ENCODE measurements around the gene ADAMTS6. TPM values are rescaled to one million over a fixed set of nuclear protein-coding genes. Genes with fewer than 3 reads are reported as not detected.
"Not testable (repeated sequence)": the region's sequence is repeated elsewhere in the genome, so short reads cannot be mapped to it uniquely, and the experiment has no call there.

Gene ADAMTS6
- total RNA-seq, 2 experiments from 2014 or later, result 1.1 to 1.9 TPM

- DNase-seq (no peak), ATAC-seq (no peak)
- no peaks in the 10 kb centered on the region for H3K27me3 Mint-ChIP-seq
- no peaks in the 10 kb centered on the region for H3K36me3 Mint-ChIP-seq (ENCODE audit: low read depth)
- no peak overlapping the region for H3K4me3 Mint-ChIP-seq
- ChIA-PET CTCF (no interaction called here), POLR2A (no interaction called here)
- H3K4me1 Mint-ChIP-seq (ENCODE audit: low read depth), result no peaks in the 10 kb centered on the region
- H3K9me3 Mint-ChIP-seq, result no peaks in the 10 kb centered on the region
- no peak for TF ChIP-seq CTCF (IDR thresholded peaks at IDR 0.05)
- H3K27ac Mint-ChIP-seq, result no peak overlapping the region
- intact Hi-C loops (cut with micrococcal nuclease), result no loop called here
These were observed 91.5 kb downstream of the ADAMTS6 start for GRCh38 chr5:65390208-65390607.

GRCh38 chr5:65383859-65384258, 97.9 kb downstream of the ADAMTS6 start:
- H3K9me3 Mint-ChIP-seq, result no peaks in the 10 kb centered on the region
- intact Hi-C loops (cut with micrococcal nuclease), result no loop called here
- H3K4me3 Mint-ChIP-seq, result no peak overlapping the region
- no peaks in the 10 kb centered on the region for H3K4me1 Mint-ChIP-seq (ENCODE audit: low read depth)
- no peak for DNase-seq
- ChIA-PET POLR2A (no interaction called here), CTCF (no interaction called here)
- ATAC-seq, result no peak
- no peaks in the 10 kb centered on the region for H3K27me3 Mint-ChIP-seq
- no peaks in the 10 kb centered on the region for H3K36me3 Mint-ChIP-seq (ENCODE audit: low read depth)
- no peak overlapping the region for H3K27ac Mint-ChIP-seq
- TF ChIP-seq CTCF (IDR thresholded peaks at IDR 0.05), result no peak

GRCh38 chr5:65382582-65382981, 99.1 kb downstream of the ADAMTS6 start:
- TF ChIP-seq CTCF (IDR thresholded peaks at IDR 0.05), result no peak
- no peak for ATAC-seq
- H3K36me3 Mint-ChIP-seq (ENCODE audit: low read depth), result no peaks in the 10 kb centered on the region
- CTCF ChIA-PET, result interaction anchor here (0.8 kb wide), 1 partner anchor 100 kb away, joined by 4 read pairs; no protein-coding TSS in a partner anchor
- intact Hi-C loops (cut with micrococcal nuclease), result no loop called here
- H3K9me3 Mint-ChIP-seq, result no peaks in the 10 kb centered on the region
- H3K4me1 Mint-ChIP-seq (ENCODE audit: low read depth), result no peaks in the 10 kb centered on the region
- H3K27me3 Mint-ChIP-seq, result no peaks in the 10 kb centered on the region
- no peak for DNase-seq
- no peak overlapping the region for H3K27ac Mint-ChIP-seq
- no peak overlapping the region for H3K4me3 Mint-ChIP-seq
- POLR2A ChIA-PET, result no interaction called here

- H3K36me3 Mint-ChIP-seq (ENCODE audit: low read depth); POLR2A ChIA-PET; H3K27me3 Mint-ChIP-seq; CTCF ChIA-PET; H3K4me1 Mint-ChIP-seq (ENCODE audit: low read depth); H3K9me3 Mint-ChIP-seq; ATAC-seq; DNase-seq; intact Hi-C loops (cut with micrococcal nuclease); H3K27ac Mint-ChIP-seq; H3K4me3 Mint-ChIP-seq: not testable (repeated sequence)
These were observed 111.2 kb downstream of the ADAMTS6 start for GRCh38 chr5:65370505-65370904.

GRCh38 chr5:65366655-65367054, 115.1 kb downstream of the ADAMTS6 start:
- intact Hi-C loops (cut with micrococcal nuclease), result no loop called here
- no peaks in the 10 kb centered on the region for H3K4me1 Mint-ChIP-seq (ENCODE audit: low read depth)
- ChIA-PET POLR2A (no interaction called here), CTCF (no interaction called here)
- no peaks in the 10 kb centered on the region for H3K36me3 Mint-ChIP-seq (ENCODE audit: low read depth)
- DNase-seq, result no peak
- H3K27me3 Mint-ChIP-seq, result no peaks in the 10 kb centered on the region
- H3K9me3 Mint-ChIP-seq, result no peaks in the 10 kb centered on the region
- no peak overlapping the region for H3K27ac Mint-ChIP-seq
- no peak overlapping the region for H3K4me3 Mint-ChIP-seq
- TF ChIP-seq CTCF (IDR thresholded peaks at IDR 0.05), result no peak
- no peak for ATAC-seq

- Mint-ChIP-seq H3K27me3 (no peaks in the 10 kb centered on the region), H3K4me1 (ENCODE audit: low read depth) (no peaks in the 10 kb centered on the region), H3K4me3 (no peak overlapping the region), H3K9me3 (no peaks in the 10 kb centered on the region), H3K27ac (no peak overlapping the region), H3K36me3 (ENCODE audit: low read depth) (no peaks in the 10 kb centered on the region)
- intact Hi-C loops (cut with micrococcal nuclease), result no loop called here
- no peak for ATAC-seq
- no peak for TF ChIP-seq CTCF (IDR thresholded peaks at IDR 0.05)
- ChIA-PET POLR2A (no interaction called here), CTCF (no interaction called here)
- no peak for DNase-seq
These were observed 116.8 kb downstream of the ADAMTS6 start for GRCh38 chr5:65364907-65365306.
